Right atrium auricular region (tissue), 2 donors: ENCODE results near the gene KLHDC4. TPM values are rescaled to one million over a fixed set of nuclear protein-coding genes. Genes with fewer than 3 reads are reported as not detected.

ENCODE experiments used
- DNase-seq: peaks from one replicate; pipeline ENCODE4 v3.0.0-alpha.2; 2019; ENCODE audit warnings: low spot score
- H3K27ac ChIP-seq, 2 donors: fragments of 200-600 bp; sonication (generic); 1 replicate in 1 of 2; 2 replicates in 1 of 2; pipeline ENCODE4 v1.5.1; 2016 to 2019
- H3K27me3 ChIP-seq, 2 donors: fragments of 200-600 bp; sonication (generic); one replicate each; pipeline versions ENCODE4 v1.5.1 to v1.6.0; 2017 to 2019
- H3K36me3 ChIP-seq: fragments of 200-600 bp; sonication (generic); one replicate; pipeline ENCODE4 v1.5.1; 2016
- H3K4me1 ChIP-seq, 2 donors: fragments of 200-600 bp; sonication (generic); one replicate each; pipeline versions ENCODE4 v1.5.1 to v1.6.0; 2017 to 2019
- H3K4me3 ChIP-seq, 2 donors: fragments of 200-600 bp; sonication (generic); 1 replicate in 1 of 2; 2 replicates in 1 of 2; pipeline ENCODE4 v1.5.1; 2017 to 2019; ENCODE audit warnings: mild to moderate bottlenecking in 1 of 2, moderate library complexity in 1 of 2
- H3K9me3 ChIP-seq, 2 donors: fragments of 200-600 bp; sonication (generic); one replicate each; pipeline ENCODE4 v1.5.1; 2019
- CTCF ChIP-seq, 2 donors: fragments of 200-600 bp; sonication (generic); IDR thresholded peaks; one replicate each; pipeline ENCODE4 v1.5.1; 2019; ENCODE audit warnings: antibody characterized with exemption in 2 of 2
- total RNA-seq, 2 donors: library from RNA; depleted of rRNA; stranded (reverse); fragments of >200 nt; gene quantifications; one replicate each; pipeline ENCODE4 v1.1.0, GENCODE V29; 2016

KLHDC4 gene
- total RNA-seq, 2 donors from 2014 or later, result 11.8 to 12.6 TPM

- no peak overlapping the region for H3K4me3 ChIP-seq
- no peak overlapping the region for H3K27ac ChIP-seq
- H3K4me1 ChIP-seq, result no peaks in the 10 kb centered on the region
- H3K27me3 ChIP-seq, result no peaks in the 10 kb centered on the region
- no peak for TF ChIP-seq CTCF (IDR thresholded peaks at IDR 0.05)
- peaks cover 4% of the 10 kb centered on the region for H3K36me3 ChIP-seq
- no peaks in the 10 kb centered on the region for H3K9me3 ChIP-seq
- DNase-seq, result no peak
Observed at GRCh38 chr16:87700406-87701077, 65.2 kb downstream of the KLHDC4 start.

- H3K4me1 ChIP-seq, result no peaks in the 10 kb centered on the region
- H3K9me3 ChIP-seq, result no peaks in the 10 kb centered on the region
- peaks cover 2% of the 10 kb centered on the region for H3K36me3 ChIP-seq
- TF ChIP-seq CTCF (IDR thresholded peaks at IDR 0.05), result no peak
- no peak overlapping the region for H3K27ac ChIP-seq
- no peak overlapping the region for H3K4me3 ChIP-seq
- no peaks in the 10 kb centered on the region for H3K27me3 ChIP-seq
- no peak for DNase-seq
Observed at GRCh38 chr16:87698676-87699199, 67.0 kb downstream of the KLHDC4 start.

GRCh38 chr16:87698241-87698640 is 67.5 kb downstream of the KLHDC4 start:
- Histone ChIP-seq H3K4me1 (no peaks in the 10 kb centered on the region), H3K9me3 (no peaks in the 10 kb centered on the region), H3K27ac (no peak overlapping the region), H3K4me3 (no peak overlapping the region), H3K36me3 (no peaks in the 10 kb centered on the region), H3K27me3 (no peaks in the 10 kb centered on the region)
- no peak for DNase-seq
- TF ChIP-seq CTCF (IDR thresholded peaks at IDR 0.05), result no peak

GRCh38 chr16:87697792-87698191 is 68.0 kb downstream of the KLHDC4 start:
- Histone ChIP-seq H3K9me3 (no peaks in the 10 kb centered on the region), H3K27me3 (no peaks in the 10 kb centered on the region), H3K4me1 (no peaks in the 10 kb centered on the region), H3K4me3 (no peak overlapping the region), H3K27ac (no peak overlapping the region), H3K36me3 (no peaks in the 10 kb centered on the region)
- no peak for DNase-seq
- TF ChIP-seq CTCF (IDR thresholded peaks at IDR 0.05), result no peak

- no peaks in the 10 kb centered on the region for H3K36me3 ChIP-seq
- no peak overlapping the region for H3K27ac ChIP-seq
- no peaks in the 10 kb centered on the region for H3K9me3 ChIP-seq
- TF ChIP-seq CTCF (IDR thresholded peaks at IDR 0.05), result no peak
- H3K4me1 ChIP-seq, result peaks cover 0 to 2% of the 10 kb centered on the region in 2 donors
- H3K27me3 ChIP-seq, result no peaks in the 10 kb centered on the region
- no peak for DNase-seq
- H3K4me3 ChIP-seq, result no peak overlapping the region
Observed at GRCh38 chr16:87697256-87697655, 68.5 kb downstream of the KLHDC4 start.

- Histone ChIP-seq H3K27me3 (no peaks in the 10 kb centered on the region), H3K4me3 (no peak overlapping the region), H3K27ac (no peak overlapping the region), H3K36me3 (no peaks in the 10 kb centered on the region), H3K9me3 (no peaks in the 10 kb centered on the region), H3K4me1 (peaks cover 0 to 7% of the 10 kb centered on the region in 2 donors)
- no peak for TF ChIP-seq CTCF (IDR thresholded peaks at IDR 0.05)
- DNase-seq, result no peak
Observed at GRCh38 chr16:87696726-87697125, 69.1 kb downstream of the KLHDC4 start.
